GM11168 (cell line): ENCODE measurements around the gene CCP110.

Experiments used
- in situ Hi-C: fragments of 300-500 bp; cut with MboI; formaldehyde crosslinking; loops from one replicate; pipeline ENCODE4 v1.12.0; 2022; ENCODE audit warnings: low sequenced_read_pairs; ENCODE audit not compliant: unreplicated experiment

The CCP110 gene

GRCh38 chr16:19505600-19506303, 18.0 kb upstream of the CCP110 start:
- in situ Hi-C loops = loop anchor here (25.0 kb wide), 1 partner anchor 418 kb away; no protein-coding TSS in a partner anchor

GRCh38 chr16:19506965-19507364, 16.8 kb upstream of the CCP110 start:
- in situ Hi-C loops = loop anchor here (25.0 kb wide), 1 partner anchor 420 kb away; no protein-coding TSS in a partner anchor

- in situ Hi-C loops = loop anchor here (25.0 kb wide), 1 partner anchor 421 kb away; no protein-coding TSS in a partner anchor
These were observed 15.9 kb upstream of the CCP110 start for GRCh38 chr16:19507867-19508266.

GRCh38 chr16:19512297-19512696, 11.4 kb upstream of the CCP110 start:
- in situ Hi-C loops = loop anchor here (25.0 kb wide), 1 partner anchor 425 kb away; no protein-coding TSS in a partner anchor

GRCh38 chr16:19513377-19514053, 10.2 kb upstream of the CCP110 start:
- in situ Hi-C loops = loop anchor here (25.0 kb wide), 1 partner anchor 426 kb away; no protein-coding TSS in a partner anchor

- in situ Hi-C loops = loop anchor here (25.0 kb wide), 1 partner anchor 428 kb away; no protein-coding TSS in a partner anchor
These were observed 8.0 kb upstream of the CCP110 start for GRCh38 chr16:19515757-19516156.

- in situ Hi-C loops = loop anchor here (25.0 kb wide), 1 partner anchor 430 kb away; no protein-coding TSS in a partner anchor
These were observed 6.2 kb upstream of the CCP110 start for GRCh38 chr16:19517424-19518089.

- in situ Hi-C loops = loop anchor here (25.0 kb wide), 1 partner anchor 431 kb away; no protein-coding TSS in a partner anchor
These were observed 5.4 kb upstream of the CCP110 start for GRCh38 chr16:19518388-19518787.

GRCh38 chr16:19520861-19521331, 2.8 kb upstream of the CCP110 start:
- in situ Hi-C loops = loop anchor here (25.0 kb wide), 1 partner anchor 434 kb away; no protein-coding TSS in a partner anchor

GRCh38 chr16:19521471-19522396, 2.0 kb upstream of the CCP110 start, which contains the start of gene GDE1:
TSS of gene GDE1 (minus strand) at chr16:19522098. CDS start at chr16:19521964, 134 bp downstream.
- in situ Hi-C loops = loop anchor here (25.0 kb wide), 1 partner anchor 434 kb away; no protein-coding TSS in a partner anchor

GRCh38 chr16:19522397-19522732, 1.4 kb upstream of the CCP110 start:
- in situ Hi-C loops = loop anchor here (25.0 kb wide), 1 partner anchor 435 kb away; no protein-coding TSS in a partner anchor

GRCh38 chr16:19522760-19523159, 982 bp upstream of the CCP110 start:
- in situ Hi-C loops = loop anchor here (25.0 kb wide), 1 partner anchor 435 kb away; no protein-coding TSS in a partner anchor

- in situ Hi-C loops = loop anchor here (25.0 kb wide), 1 partner anchor 436 kb away; no protein-coding TSS in a partner anchor
These were observed 571 bp upstream of the CCP110 start for GRCh38 chr16:19523184-19523558.

GRCh38 chr16:19524356-19524615, 544 bp downstream of the CCP110 start:
- in situ Hi-C loops = loop anchor here (25.0 kb wide), 1 partner anchor 437 kb away; no protein-coding TSS in a partner anchor

- in situ Hi-C loops = loop anchor here (25.0 kb wide), 1 partner anchor 437 kb away; no protein-coding TSS in a partner anchor
These were observed 1.1 kb downstream of the CCP110 start for GRCh38 chr16:19524616-19525384.

- in situ Hi-C loops = no loop called here
These were observed 1.6 kb downstream of the CCP110 start for GRCh38 chr16:19525385-19525723.

GRCh38 chr16:19527161-19527560, 3.4 kb downstream of the CCP110 start:
- in situ Hi-C loops = no loop called here

- in situ Hi-C loops = no loop called here
These were observed 4.9 kb downstream of the CCP110 start for GRCh38 chr16:19528666-19529065.

GRCh38 chr16:19532601-19533000, 8.9 kb downstream of the CCP110 start:
- in situ Hi-C loops = no loop called here
